ENCODE measurements around the gene USP47.

DNA sequence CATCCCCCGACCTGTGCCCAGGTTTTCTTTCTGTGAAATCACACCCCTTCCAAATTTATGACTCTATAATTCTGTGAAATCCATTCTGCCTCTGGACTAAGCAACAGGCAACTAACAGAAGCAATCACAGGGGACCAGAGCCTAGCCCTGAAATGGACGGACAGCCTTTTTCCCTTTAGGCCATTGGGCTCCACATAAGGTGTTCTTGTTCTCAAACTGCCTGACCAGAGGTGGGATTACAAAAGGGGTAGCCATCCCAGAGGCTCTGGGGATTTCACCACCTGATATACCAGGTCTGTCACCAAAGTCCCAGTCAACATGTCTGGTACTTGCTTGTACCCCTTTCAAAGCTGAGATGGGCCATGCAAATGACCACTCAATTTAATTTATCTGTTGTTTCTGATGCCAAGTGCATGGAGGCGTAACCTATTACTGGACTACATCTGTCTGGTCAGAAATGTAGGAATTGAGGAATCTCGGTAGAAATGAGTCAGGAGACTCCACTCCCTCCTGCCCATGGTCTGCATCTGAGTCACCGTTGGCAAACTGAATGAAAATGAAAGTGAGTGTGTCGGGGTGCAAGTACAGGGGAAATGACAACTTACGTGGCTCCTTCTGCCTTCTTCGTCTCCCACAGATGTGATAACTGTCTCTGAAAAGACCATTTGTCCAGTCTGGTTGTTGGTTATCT lies 156.5 kb downstream of the USP47 start:
- no peak for TF ChIP-seq ELF4 (IDR thresholded peaks at IDR 0.05)
- TF ChIP-seq SP1 (IDR thresholded peaks at IDR 0.05), result no peak
- no peak for TF ChIP-seq HDGF (IDR thresholded peaks at IDR 0.05; ENCODE audit: borderline replicate concordance)
- TF ChIP-seq CTBP1 (IDR thresholded peaks at IDR 0.05; ENCODE audit: borderline replicate concordance), result no peak
- TF ChIP-seq FOXA1 (IDR thresholded peaks at IDR 0.05), result no peak
- no peak for TF ChIP-seq ZNF384 (IDR thresholded peaks at IDR 0.05)
- no peak for TF ChIP-seq FOXM1 (IDR thresholded peaks at IDR 0.05; ENCODE audit: borderline replicate concordance)
- no peak for TF ChIP-seq L3MBTL2 (conservative IDR thresholded peaks at IDR 0.05)
- no peak for TF ChIP-seq FOXK2 (IDR thresholded peaks at IDR 0.05)
- TF ChIP-seq SUZ12 (IDR thresholded peaks at IDR 0.05), result no peak
- TF ChIP-seq, protein P1, sequence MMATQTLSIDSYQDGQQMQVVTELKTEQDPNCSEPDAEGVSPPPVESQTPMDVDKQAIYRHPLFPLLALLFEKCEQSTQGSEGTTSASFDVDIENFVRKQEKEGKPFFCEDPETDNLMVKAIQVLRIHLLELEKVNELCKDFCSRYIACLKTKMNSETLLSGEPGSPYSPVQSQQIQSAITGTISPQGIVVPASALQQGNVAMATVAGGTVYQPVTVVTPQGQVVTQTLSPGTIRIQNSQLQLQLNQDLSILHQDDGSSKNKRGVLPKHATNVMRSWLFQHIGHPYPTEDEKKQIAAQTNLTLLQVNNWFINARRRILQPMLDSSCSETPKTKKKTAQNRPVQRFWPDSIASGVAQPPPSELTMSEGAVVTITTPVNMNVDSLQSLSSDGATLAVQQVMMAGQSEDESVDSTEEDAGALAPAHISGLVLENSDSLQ (IDR thresholded peaks at IDR 0.05), result no peak
- no peak for TF ChIP-seq NFRKB (IDR thresholded peaks at IDR 0.05)
- TF ChIP-seq LEF1 (IDR thresholded peaks at IDR 0.05; ENCODE audit: borderline replicate concordance), result no peak
